ENCODE measurements around the gene MPP3.

DNA sequence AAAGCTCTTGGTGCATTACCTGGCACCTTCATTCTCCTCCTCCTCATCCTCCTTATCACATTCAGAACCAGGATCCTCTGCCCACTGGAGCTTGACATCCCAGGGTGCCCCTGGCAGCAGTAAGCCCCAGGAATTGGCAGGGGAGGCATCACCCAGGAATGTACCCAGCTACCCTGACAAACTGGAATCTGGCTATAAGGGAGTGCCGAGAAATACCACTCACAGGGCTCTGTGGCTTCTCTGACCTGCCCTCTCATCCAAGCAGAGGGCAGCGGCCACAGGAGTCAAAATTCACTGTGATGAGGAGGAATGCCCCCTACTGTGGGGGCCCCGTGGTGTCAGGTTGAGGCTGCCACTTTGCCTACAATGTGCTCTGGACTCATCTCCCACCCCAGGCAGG lies 19.6 kb downstream of the MPP3 start:
- TF ChIP-seq, protein P1, sequence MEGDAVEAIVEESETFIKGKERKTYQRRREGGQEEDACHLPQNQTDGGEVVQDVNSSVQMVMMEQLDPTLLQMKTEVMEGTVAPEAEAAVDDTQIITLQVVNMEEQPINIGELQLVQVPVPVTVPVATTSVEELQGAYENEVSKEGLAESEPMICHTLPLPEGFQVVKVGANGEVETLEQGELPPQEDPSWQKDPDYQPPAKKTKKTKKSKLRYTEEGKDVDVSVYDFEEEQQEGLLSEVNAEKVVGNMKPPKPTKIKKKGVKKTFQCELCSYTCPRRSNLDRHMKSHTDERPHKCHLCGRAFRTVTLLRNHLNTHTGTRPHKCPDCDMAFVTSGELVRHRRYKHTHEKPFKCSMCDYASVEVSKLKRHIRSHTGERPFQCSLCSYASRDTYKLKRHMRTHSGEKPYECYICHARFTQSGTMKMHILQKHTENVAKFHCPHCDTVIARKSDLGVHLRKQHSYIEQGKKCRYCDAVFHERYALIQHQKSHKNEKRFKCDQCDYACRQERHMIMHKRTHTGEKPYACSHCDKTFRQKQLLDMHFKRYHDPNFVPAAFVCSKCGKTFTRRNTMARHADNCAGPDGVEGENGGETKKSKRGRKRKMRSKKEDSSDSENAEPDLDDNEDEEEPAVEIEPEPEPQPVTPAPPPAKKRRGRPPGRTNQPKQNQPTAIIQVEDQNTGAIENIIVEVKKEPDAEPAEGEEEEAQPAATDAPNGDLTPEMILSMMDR (IDR thresholded peaks at IDR 0.05) = no peak
- TF ChIP-seq EZH2phosphoT487 (IDR thresholded peaks at IDR 0.05) = no peak

Data from neural progenitor cell (in vitro differentiated cells).